Stimulated activated naive CD8-positive, alpha-beta T cell treated with anti-CD3 and anti-CD28 coated beads, Interleukin-15, amount 100 ng/mL, for 72 hours (primary cell): ENCODE measurements around the gene TCEAL1.
A peak's percentile ranks its signal among the peaks of the same experiment; 100 is the strongest.
"Not testable (repeated sequence)": the region's sequence is repeated elsewhere in the genome, so short reads cannot be mapped to it uniquely, and the experiment has no call there.

Experiments used
- ATAC-seq: fragments of 150-1000 bp; cut with Tn5 transposase; 2 replicates; pipeline ENCODE4 v1.10.0; 2021; ENCODE audit warnings: mild to moderate bottlenecking, moderate library complexity
- DNase-seq, 2 donors: peaks; one replicate each; pipeline ENCODE4 v3.0.0; 2021 to 2022
- H3K27ac Mint-ChIP-seq, 2 donors: one replicate each; pipeline ENCODE4 v1.8.0; 2022; ENCODE audit warnings: mild to moderate bottlenecking in 2 of 2, mixed read lengths in 2 of 2, moderate library complexity in 2 of 2
- H3K27me3 Mint-ChIP-seq: one replicate; pipeline ENCODE4 v1.8.0; 2022; ENCODE audit warnings: mixed read lengths
- H3K4me1 Mint-ChIP-seq: one replicate; pipeline ENCODE4 v1.8.0; 2022; ENCODE audit warnings: mild to moderate bottlenecking, mixed read lengths
- H3K4me3 Mint-ChIP-seq, 2 donors: one replicate each; pipeline ENCODE4 v1.8.0; 2022; ENCODE audit warnings: mild to moderate bottlenecking in 2 of 2, mixed read lengths in 2 of 2, moderate library complexity in 1 of 2
- H3K9me3 Mint-ChIP-seq, 2 donors: one replicate each; pipeline ENCODE4 v1.8.0; 2022; ENCODE audit warnings: mixed read lengths in 2 of 2

The TCEAL1 gene

GRCh38 chrX:103656617-103657016, 27.8 kb downstream of the TCEAL1 start:
- H3K4me3 Mint-ChIP-seq = no peak overlapping the region
- ATAC-seq = no peak
- H3K27me3 Mint-ChIP-seq = no peaks in the 10 kb centered on the region
- H3K4me1 Mint-ChIP-seq = peaks cover 6% of the 10 kb centered on the region
- no peak for DNase-seq
- H3K27ac Mint-ChIP-seq = no peak overlapping the region
- H3K9me3 Mint-ChIP-seq = peaks cover 13 to 14% of the 10 kb centered on the region in 2 donors

GRCh38 chrX:103657066-103657465, 28.3 kb downstream of the TCEAL1 start:
- not testable (repeated sequence) for H3K27me3 Mint-ChIP-seq, H3K4me3 Mint-ChIP-seq
- H3K9me3 Mint-ChIP-seq = peaks cover 13 to 14% of the 10 kb centered on the region in 2 donors

GRCh38 chrX:103658681-103659433, 30.1 kb downstream of the TCEAL1 start:
- Mint-ChIP-seq H3K27ac (no peak overlapping the region), H3K4me1 (peaks cover 7% of the 10 kb centered on the region), H3K27me3 (peaks cover 3% of the 10 kb centered on the region), H3K4me3 (no peak overlapping the region), H3K9me3 (peaks cover 13 to 14% of the 10 kb centered on the region in 2 donors)
- ATAC-seq = no peak
- DNase-seq = no peak

More at GRCh38 chrX:103657066-103657465, 28.3 kb downstream of the TCEAL1 start:
- H3K27ac Mint-ChIP-seq, H3K4me1 Mint-ChIP-seq, ATAC-seq, DNase-seq: not testable (repeated sequence)

GRCh38 chrX:103659460-103659859, 30.7 kb downstream of the TCEAL1 start:
- H3K27me3 Mint-ChIP-seq, DNase-seq, H3K4me3 Mint-ChIP-seq, ATAC-seq: not testable (repeated sequence)
- Mint-ChIP-seq H3K4me1 (peaks cover 12% of the 10 kb centered on the region), H3K27ac (peak overlapping the region in 1 of 2 donors; percentile 40), H3K9me3 (peaks cover 13 to 14% of the 10 kb centered on the region in 2 donors)

GRCh38 chrX:103663981-103664762, 35.4 kb downstream of the TCEAL1 start:
- DNase-seq (no peak), ATAC-seq (no peak)
- Mint-ChIP-seq H3K27ac (no peak overlapping the region), H3K4me1 (peaks cover 7% of the 10 kb centered on the region), H3K9me3 (peaks cover 7 to 8% of the 10 kb centered on the region in 2 donors), H3K4me3 (no peak overlapping the region), H3K27me3 (peaks cover 10% of the 10 kb centered on the region)

- Mint-ChIP-seq H3K27me3 (peaks cover 10% of the 10 kb centered on the region), H3K9me3 (no peaks in the 10 kb centered on the region), H3K27ac (peak overlapping the region in 1 of 2 donors; percentile 74), H3K4me3 (no peak overlapping the region), H3K4me1 (peaks cover 7% of the 10 kb centered on the region)
- DNase-seq (no peak), ATAC-seq (no peak)
Observed at GRCh38 chrX:103666202-103667107, 37.7 kb downstream of the TCEAL1 start.

GRCh38 chrX:103669745-103670144, 41.0 kb downstream of the TCEAL1 start:
- Mint-ChIP-seq H3K27ac (peak overlapping the region in 1 of 2 donors; percentile 46), H3K4me1 (no peaks in the 10 kb centered on the region), H3K4me3 (no peak overlapping the region), H3K9me3 (no peaks in the 10 kb centered on the region), H3K27me3 (no peaks in the 10 kb centered on the region)
- no peak for DNase-seq
- no peak for ATAC-seq

- no peaks in the 10 kb centered on the region for H3K9me3 Mint-ChIP-seq
- no peaks in the 10 kb centered on the region for H3K27me3 Mint-ChIP-seq
- no peak for ATAC-seq
- no peak overlapping the region for H3K4me3 Mint-ChIP-seq
- no peak for DNase-seq
- peaks cover 7% of the 10 kb centered on the region for H3K4me1 Mint-ChIP-seq
- H3K27ac Mint-ChIP-seq = peak overlapping the region in 1 of 2 donors; percentile 27
Observed at GRCh38 chrX:103674531-103675454, 46.0 kb downstream of the TCEAL1 start.

- Mint-ChIP-seq H3K9me3 (no peaks in the 10 kb centered on the region), H3K27ac (peak overlapping the region; percentile 65 to 83)
- ATAC-seq = no peak
Observed at GRCh38 chrX:103678199-103678993, 49.6 kb downstream of the TCEAL1 start.

More at GRCh38 chrX:103678199-103678993, 49.6 kb downstream of the TCEAL1 start:
- H3K4me1 Mint-ChIP-seq = peaks cover 7% of the 10 kb centered on the region
- DNase-seq = no peak
- H3K27me3 Mint-ChIP-seq = no peaks in the 10 kb centered on the region
- no peak overlapping the region for H3K4me3 Mint-ChIP-seq
